IPS-18a (cell line): ENCODE measurements around the gene GPR153.

ENCODE experiments used
- H3K27ac ChIP-seq: one replicate; pipeline ENCODE4 v1.5.1; 2013; ENCODE audit warnings: low read length
- H3K27me3 ChIP-seq: one replicate; pipeline ENCODE4 v1.6.1; 2013; ENCODE audit warnings: mild to moderate bottlenecking, low read length; ENCODE audit not compliant: control insufficient read depth, insufficient read depth
- H3K36me3 ChIP-seq: one replicate; pipeline ENCODE4 v1.6.1; 2013; ENCODE audit warnings: low read depth, low read length; ENCODE audit not compliant: control insufficient read depth
- H3K4me1 ChIP-seq: one replicate; pipeline ENCODE4 v1.6.1; 2013; ENCODE audit warnings: low read depth, low read length; ENCODE audit not compliant: control insufficient read depth
- H3K4me3 ChIP-seq: one replicate; pipeline ENCODE4 v1.5.1; 2013; ENCODE audit warnings: low read length
- H3K9ac ChIP-seq: one replicate; pipeline ENCODE4 v1.6.1; 2013; ENCODE audit warnings: mild to moderate bottlenecking, low read length, moderate library complexity
- H3K9me3 ChIP-seq: one replicate; pipeline ENCODE4 v1.6.1; 2013; ENCODE audit warnings: low read depth, low read length; ENCODE audit not compliant: control insufficient read depth

Gene GPR153

DNA sequence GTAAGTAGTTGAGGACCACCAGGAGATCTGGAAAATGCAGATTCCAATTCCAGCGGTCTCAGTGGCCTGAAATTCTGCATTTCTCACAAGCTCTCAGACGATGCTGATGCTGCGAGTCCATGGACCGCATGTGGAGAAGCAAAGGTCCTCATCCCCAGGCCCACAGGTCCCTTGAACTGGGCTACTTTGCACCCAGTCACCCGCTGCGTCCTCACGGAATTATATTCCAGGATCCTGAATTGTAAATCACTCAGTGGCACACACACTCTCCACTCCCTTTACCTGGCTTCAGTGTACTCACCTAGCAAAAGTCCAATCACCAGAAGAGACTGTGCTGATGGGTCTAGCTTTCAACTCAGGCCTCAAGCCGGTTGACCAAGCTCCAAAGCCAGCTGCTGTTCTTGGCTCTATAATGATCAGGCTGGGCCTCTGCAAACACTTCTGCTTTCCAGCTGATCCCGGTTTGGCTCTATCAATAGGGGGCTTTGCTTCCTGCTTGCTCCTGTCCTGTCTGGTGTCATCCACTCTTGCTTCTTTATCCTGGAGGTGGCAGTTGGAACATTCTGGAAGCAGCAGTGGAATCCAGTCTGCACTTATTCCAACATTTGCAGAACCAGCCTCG lies 60.6 kb downstream of the GPR153 start:
- Histone ChIP-seq H3K4me3 (peak overlapping the region; percentile 86), H3K36me3 (peaks cover 18% of the 10 kb centered on the region), H3K27me3 (peaks cover under 1% of the 10 kb centered on the region), H3K9me3 (no peaks in the 10 kb centered on the region), H3K9ac (peak overlapping the region; percentile 93), H3K27ac (peak overlapping the region; percentile 80), H3K4me1 (peaks cover 17% of the 10 kb centered on the region)

DNA sequence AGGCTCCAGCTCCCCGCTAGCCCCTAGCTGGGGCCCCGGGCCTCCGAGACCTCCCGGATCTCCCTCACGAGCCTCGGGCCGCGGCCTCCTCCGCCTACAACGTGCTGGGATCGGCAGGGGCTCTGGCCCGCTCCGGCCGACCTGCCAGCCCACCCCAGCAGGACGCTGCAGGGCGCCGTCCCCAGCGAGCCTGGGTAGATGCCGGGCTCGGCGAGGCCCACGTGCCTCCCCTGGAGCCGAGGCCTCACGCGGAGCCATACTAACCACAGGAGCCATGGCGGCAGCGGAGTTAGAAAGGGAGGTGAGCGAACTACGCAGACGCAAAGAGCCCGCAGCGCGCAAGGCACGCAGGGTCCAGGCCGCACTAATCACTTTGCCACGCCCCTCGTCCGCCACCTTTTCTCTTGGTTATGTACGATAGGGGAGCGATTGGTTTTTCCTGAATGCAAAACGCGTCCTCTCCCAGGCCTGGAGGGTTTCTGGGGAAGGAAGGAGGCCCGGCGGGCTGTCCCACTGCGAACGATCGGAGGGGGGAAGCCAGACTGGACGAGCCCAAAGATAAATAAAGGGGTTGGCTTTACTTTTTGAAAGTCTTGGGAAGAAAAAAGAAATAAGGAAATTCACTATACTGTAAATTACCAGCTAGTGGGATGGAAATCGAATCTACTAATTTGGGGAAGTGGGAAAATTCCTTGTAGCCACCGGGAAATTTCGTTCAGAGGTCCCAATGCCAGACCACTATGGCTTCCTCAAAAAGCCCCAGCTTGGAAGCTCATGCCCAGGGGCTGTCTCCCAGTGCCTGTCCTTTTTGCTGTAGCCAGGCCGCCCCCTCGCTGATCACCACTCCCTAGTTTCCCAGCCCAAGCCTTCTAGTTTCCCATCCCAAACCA lies 61.4 kb downstream of the GPR153 start, which contains the start of gene RPL22:
RPL22 (minus strand) TSS at position 298 of the 890 bp plus-strand sequence; CDS start at position 276, 22 bp downstream.
- peak within 1 kb of the TSS; percentile 93 for H3K9ac ChIP-seq
- H3K27me3 ChIP-seq: no peaks in the 10 kb centered on the region
- H3K27ac ChIP-seq: peak within 1 kb of the TSS; percentile 80
- H3K9me3 ChIP-seq: no peaks in the 10 kb centered on the region
- peak within 1 kb of the TSS; percentile 86 for H3K4me3 ChIP-seq
- H3K36me3 ChIP-seq: peaks cover 21% of the 10 kb centered on the region
- H3K4me1 ChIP-seq: peaks cover 17% of the 10 kb centered on the region

DNA sequence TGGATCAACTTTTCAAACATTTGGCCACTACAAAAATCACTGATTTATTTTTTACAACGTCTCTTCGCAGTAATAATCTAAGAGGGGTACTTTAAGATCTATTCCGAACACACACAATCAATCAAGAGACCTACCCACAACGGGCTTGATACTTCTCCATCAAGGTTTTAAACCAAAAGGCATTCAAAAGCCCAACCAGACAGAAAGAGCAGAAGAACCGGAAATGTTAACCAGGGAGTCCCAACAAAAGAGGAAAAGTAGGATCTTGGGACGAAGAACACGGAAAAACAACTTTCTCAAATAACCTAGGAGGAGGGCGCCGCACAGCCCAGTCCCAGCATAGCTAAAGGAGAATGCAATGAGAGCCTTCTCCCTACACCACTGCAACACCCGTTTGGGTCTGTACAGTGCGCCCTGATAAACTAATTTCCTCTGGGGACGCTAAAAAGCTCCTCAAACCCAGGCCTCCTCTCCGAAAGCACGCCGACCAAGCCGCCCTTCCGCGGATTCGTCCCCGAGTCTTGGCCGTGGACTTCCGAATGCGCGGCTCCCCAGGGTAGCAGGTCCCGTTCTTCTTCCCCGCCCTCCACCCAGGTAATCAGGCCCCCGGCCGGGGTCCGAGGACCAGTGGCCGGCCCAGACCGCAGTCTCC lies 62.1 kb downstream of the GPR153 start:
- Histone ChIP-seq H3K36me3 (peaks cover 29% of the 10 kb centered on the region), H3K27ac (peak overlapping the region; percentile 61), H3K4me1 (peaks cover 17% of the 10 kb centered on the region), H3K9me3 (no peaks in the 10 kb centered on the region), H3K4me3 (peak overlapping the region; percentile 86), H3K27me3 (no peaks in the 10 kb centered on the region), H3K9ac (peak overlapping the region; percentile 93)

DNA sequence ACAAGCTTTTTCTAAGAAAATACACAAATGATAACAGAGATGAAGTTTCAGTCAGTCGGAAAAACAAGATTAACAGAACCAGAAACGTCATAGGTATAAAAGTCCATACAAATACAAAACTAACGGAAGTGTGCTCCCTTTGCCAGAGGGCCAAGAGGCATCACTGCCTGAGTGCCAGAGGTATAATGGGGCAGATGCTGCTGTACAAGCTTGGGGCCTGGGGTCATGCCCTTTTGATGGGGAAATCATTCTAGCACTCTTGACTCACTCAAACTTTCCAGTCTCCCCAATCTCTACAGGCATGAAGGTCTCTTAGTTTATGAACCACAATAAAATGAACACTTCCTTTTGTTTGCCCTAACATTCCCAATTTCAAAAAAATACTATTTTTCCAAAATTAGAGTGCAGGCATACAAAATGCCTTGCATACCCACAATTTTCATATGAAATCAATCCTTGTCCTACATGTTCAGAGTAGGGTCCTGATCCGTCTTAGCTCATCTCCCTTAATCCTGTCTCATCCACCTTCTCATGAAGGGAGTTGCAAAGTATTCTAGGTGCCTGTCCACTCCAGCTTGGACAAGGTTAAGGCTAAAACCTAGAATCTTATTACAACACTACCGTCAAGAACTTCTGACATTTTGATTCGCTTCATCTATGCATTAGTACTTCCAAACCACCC lies 63.0 kb downstream of the GPR153 start:
- Histone ChIP-seq H3K4me3 (peak overlapping the region; percentile 86), H3K4me1 (peaks cover 17% of the 10 kb centered on the region), H3K9ac (peak overlapping the region; percentile 93), H3K27me3 (no peaks in the 10 kb centered on the region), H3K36me3 (peaks cover 38% of the 10 kb centered on the region), H3K9me3 (no peaks in the 10 kb centered on the region), H3K27ac (peak overlapping the region; percentile 2)
